Dendritic cell treated with granulocyte-macrophage colony-stimulating factor and Interleukin-4, amounts not matched to agents 40 ng/mL and 50 ng/mL, for 4 days (primary cell): Measurements from ENCODE around the gene LAMA2.

ENCODE experiments used
- H3K27ac Mint-ChIP-seq: one replicate; pipeline ENCODE4 v1.8.0; 2022; ENCODE audit warnings: mild to moderate bottlenecking, mixed read lengths
- H3K27me3 Mint-ChIP-seq: one replicate; pipeline ENCODE4 v1.8.0; 2022; ENCODE audit warnings: mild to moderate bottlenecking, mixed read lengths
- H3K36me3 Mint-ChIP-seq: one replicate; pipeline ENCODE4 v1.8.0; 2022; ENCODE audit warnings: low read depth, mixed read lengths
- H3K4me1 Mint-ChIP-seq: one replicate; pipeline ENCODE4 v1.8.0; 2022; ENCODE audit warnings: low read depth, mixed read lengths
- H3K4me3 Mint-ChIP-seq: one replicate; pipeline ENCODE4 v1.8.0; 2022; ENCODE audit warnings: mild to moderate bottlenecking, moderate library complexity, mixed read lengths
- H3K9me3 Mint-ChIP-seq: one replicate; pipeline ENCODE4 v1.8.0; 2022; ENCODE audit warnings: mixed read lengths
- intact Hi-C: fragments of 100-400 bp; cut with micrococcal nuclease; formaldehyde crosslinking; loops from one replicate; pipeline ENCODE4 v1.15.0; 2022

The LAMA2 gene

DNA sequence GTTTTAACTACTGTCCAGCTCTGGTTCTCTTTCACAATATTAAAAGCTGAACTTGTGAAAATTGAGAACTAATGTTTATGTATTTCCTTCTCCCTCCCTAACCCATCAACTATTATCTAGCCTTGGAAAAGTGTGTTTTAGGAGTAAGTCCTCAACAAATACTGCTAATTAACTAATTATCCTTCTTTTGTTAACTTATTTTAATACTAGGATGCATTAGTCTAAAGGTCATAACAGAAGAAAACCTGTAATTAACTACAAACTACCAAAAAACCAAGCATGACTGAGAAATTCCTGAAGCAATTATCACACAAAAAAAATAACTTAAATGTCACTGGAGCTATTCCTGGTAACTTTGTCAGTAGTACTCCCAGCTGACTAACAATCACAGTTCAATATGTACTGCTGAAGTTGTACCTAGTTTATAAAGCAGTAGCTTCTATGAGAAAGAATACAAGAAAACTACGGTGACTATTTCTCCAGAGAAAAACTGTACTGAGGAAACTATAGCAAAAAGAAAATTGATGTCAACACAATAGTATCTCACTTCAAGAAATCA is 301.9 kb downstream of the LAMA2 start:
- no peaks in the 10 kb centered on the region for H3K9me3 Mint-ChIP-seq
- H3K27ac Mint-ChIP-seq, result no peak overlapping the region
- H3K27me3 Mint-ChIP-seq, result no peaks in the 10 kb centered on the region
- H3K4me1 Mint-ChIP-seq, result no peaks in the 10 kb centered on the region
- intact Hi-C loops, result no loop called here
- no peak overlapping the region for H3K4me3 Mint-ChIP-seq
- H3K36me3 Mint-ChIP-seq, result no peaks in the 10 kb centered on the region

GRCh38 chr6:129186988-129187387 is 304.1 kb downstream of the LAMA2 start:
- Mint-ChIP-seq H3K27ac (no peak overlapping the region), H3K4me3 (no peak overlapping the region), H3K9me3 (no peaks in the 10 kb centered on the region), H3K4me1 (no peaks in the 10 kb centered on the region), H3K36me3 (no peaks in the 10 kb centered on the region), H3K27me3 (no peaks in the 10 kb centered on the region)
- intact Hi-C loops, result no loop called here

DNA sequence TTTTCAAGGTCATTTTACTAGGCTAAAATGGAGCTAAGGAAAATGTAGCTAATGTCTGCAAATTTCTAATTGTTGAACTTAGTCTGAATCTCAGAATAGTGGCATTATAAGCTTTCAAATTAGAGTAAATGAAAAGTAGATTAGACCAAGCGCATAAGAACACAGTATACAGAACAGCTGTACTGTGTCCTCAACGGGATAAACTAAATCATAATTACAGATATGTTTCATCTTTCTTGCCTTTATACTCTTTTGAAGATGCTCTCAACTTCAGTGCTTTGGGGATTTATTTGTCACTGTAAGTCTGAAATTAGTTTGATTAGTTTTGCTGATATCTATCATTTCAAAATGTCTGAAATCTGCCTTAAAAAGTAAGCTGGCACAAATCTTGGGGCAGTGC is 305.4 kb downstream of the LAMA2 start:
- Mint-ChIP-seq H3K4me3 (no peak overlapping the region), H3K4me1 (no peaks in the 10 kb centered on the region), H3K27ac (no peak overlapping the region), H3K9me3 (no peaks in the 10 kb centered on the region), H3K27me3 (no peaks in the 10 kb centered on the region), H3K36me3 (no peaks in the 10 kb centered on the region)
- intact Hi-C loops, result no loop called here

GRCh38 chr6:129188795-129189194 is 305.9 kb downstream of the LAMA2 start:
- Mint-ChIP-seq H3K27me3 (no peaks in the 10 kb centered on the region), H3K4me1 (no peaks in the 10 kb centered on the region), H3K27ac (no peak overlapping the region), H3K9me3 (no peaks in the 10 kb centered on the region), H3K4me3 (no peak overlapping the region), H3K36me3 (no peaks in the 10 kb centered on the region)
- intact Hi-C loops, result no loop called here

GRCh38 chr6:129189266-129189665 is 306.3 kb downstream of the LAMA2 start:
- no peaks in the 10 kb centered on the region for H3K27me3 Mint-ChIP-seq
- intact Hi-C loops, result no loop called here
- H3K27ac Mint-ChIP-seq, result no peak overlapping the region
- no peaks in the 10 kb centered on the region for H3K4me1 Mint-ChIP-seq
- no peaks in the 10 kb centered on the region for H3K9me3 Mint-ChIP-seq
- no peak overlapping the region for H3K4me3 Mint-ChIP-seq
- no peaks in the 10 kb centered on the region for H3K36me3 Mint-ChIP-seq

DNA sequence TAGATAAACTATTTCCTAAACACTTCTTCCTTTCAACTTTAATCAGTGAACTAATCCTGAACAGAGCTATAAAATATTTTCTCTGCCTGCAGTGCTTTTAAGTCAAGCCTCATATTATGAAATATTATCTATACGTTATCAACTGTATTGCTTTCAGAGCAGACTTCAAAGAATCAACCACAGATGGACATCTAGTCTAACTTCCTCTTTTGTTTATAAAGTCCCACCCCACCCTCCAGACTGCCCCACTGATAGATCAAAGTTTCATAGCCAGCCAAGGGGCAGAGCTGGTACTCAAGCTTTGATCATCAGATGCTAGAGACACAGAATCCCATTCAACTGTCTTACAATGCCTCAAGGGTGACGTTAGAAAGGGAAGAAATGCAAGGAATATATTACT is 308.3 kb downstream of the LAMA2 start:
- Mint-ChIP-seq H3K27me3 (no peaks in the 10 kb centered on the region), H3K36me3 (no peaks in the 10 kb centered on the region), H3K27ac (no peak overlapping the region), H3K4me3 (no peak overlapping the region), H3K4me1 (no peaks in the 10 kb centered on the region), H3K9me3 (no peaks in the 10 kb centered on the region)
- intact Hi-C loops, result no loop called here

DNA sequence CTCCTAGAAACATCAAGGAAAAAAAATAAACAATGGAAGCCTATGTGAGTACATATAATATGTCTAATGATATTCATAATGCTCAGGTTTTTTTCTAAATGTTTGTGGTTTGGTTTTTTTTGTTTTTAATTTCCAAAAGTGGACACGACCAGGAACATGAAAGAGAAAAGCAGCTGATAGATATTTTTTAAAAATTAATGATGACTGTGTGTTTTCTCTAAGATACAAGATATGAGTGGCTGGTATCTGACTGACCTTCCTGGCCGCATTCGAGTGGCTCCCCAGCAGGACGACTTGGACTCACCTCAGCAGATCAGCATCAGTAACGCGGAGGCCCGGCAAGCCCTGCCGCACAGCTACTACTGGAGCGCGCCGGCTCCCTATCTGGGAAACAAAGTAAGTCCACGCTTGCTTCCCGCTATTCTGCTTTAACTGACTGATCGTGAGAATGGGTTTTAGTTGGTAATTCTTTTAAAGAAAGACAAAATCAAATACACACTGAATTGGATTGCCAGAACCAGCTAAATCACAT is 309.6 kb downstream of the LAMA2 start:
- Mint-ChIP-seq H3K9me3 (no peaks in the 10 kb centered on the region), H3K4me3 (no peak overlapping the region), H3K27ac (no peak overlapping the region), H3K27me3 (no peaks in the 10 kb centered on the region), H3K4me1 (no peaks in the 10 kb centered on the region), H3K36me3 (no peaks in the 10 kb centered on the region)
- intact Hi-C loops, result no loop called here

DNA sequence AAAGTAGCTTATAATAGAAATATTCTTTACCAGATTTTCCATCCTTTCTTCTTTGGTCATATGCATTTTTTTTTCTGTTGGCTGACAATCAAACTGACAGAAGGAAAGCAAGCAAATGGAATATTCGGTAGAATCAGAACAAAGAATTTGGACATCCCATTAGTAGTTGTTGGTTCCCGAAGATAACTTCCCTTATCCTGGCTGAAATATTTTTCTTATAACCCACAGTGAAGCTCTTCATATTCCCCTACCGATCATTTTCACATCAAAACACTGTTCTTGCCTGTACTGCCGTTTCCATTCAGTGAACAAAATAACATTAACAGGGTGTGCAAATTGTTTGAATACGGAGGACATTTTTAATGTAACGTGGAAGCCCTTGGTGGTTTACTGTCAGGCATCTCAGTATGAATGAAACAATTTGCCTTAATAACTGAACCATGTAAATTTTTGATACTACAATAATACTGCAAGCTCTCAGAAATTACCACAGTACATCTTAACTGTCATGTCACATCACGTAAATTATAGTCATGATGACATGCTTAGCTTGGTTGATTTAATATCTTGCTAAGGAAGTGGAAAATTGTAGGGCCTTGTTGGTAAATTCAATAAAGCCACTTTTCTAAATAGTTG is 311.5 kb downstream of the LAMA2 start:
- Mint-ChIP-seq H3K27ac (no peak overlapping the region), H3K9me3 (no peaks in the 10 kb centered on the region), H3K4me3 (no peak overlapping the region), H3K4me1 (no peaks in the 10 kb centered on the region), H3K36me3 (no peaks in the 10 kb centered on the region), H3K27me3 (no peaks in the 10 kb centered on the region)
- intact Hi-C loops, result no loop called here

- intact Hi-C loops, result no loop called here
- no peak overlapping the region for H3K4me3 Mint-ChIP-seq
- H3K9me3 Mint-ChIP-seq, result no peaks in the 10 kb centered on the region
- no peaks in the 10 kb centered on the region for H3K27me3 Mint-ChIP-seq
- no peaks in the 10 kb centered on the region for H3K4me1 Mint-ChIP-seq
- no peaks in the 10 kb centered on the region for H3K36me3 Mint-ChIP-seq
- H3K27ac Mint-ChIP-seq, result no peak overlapping the region
Observed at GRCh38 chr6:129195161-129195560, 312.2 kb downstream of the LAMA2 start.

GRCh38 chr6:129195643-129196042 is 312.7 kb downstream of the LAMA2 start:
- H3K9me3 Mint-ChIP-seq, result no peaks in the 10 kb centered on the region
- no peak overlapping the region for H3K4me3 Mint-ChIP-seq
- intact Hi-C loops, result no loop called here
- H3K4me1 Mint-ChIP-seq, result no peaks in the 10 kb centered on the region
- H3K27ac Mint-ChIP-seq, result no peak overlapping the region
- no peaks in the 10 kb centered on the region for H3K36me3 Mint-ChIP-seq
- no peaks in the 10 kb centered on the region for H3K27me3 Mint-ChIP-seq

GRCh38 chr6:129197154-129197553 is 314.2 kb downstream of the LAMA2 start:
- Mint-ChIP-seq H3K27ac (no peak overlapping the region), H3K4me1 (no peaks in the 10 kb centered on the region), H3K9me3 (no peaks in the 10 kb centered on the region), H3K4me3 (no peak overlapping the region), H3K36me3 (no peaks in the 10 kb centered on the region), H3K27me3 (no peaks in the 10 kb centered on the region)
- intact Hi-C loops, result no loop called here

- intact Hi-C loops, result no loop called here
- Mint-ChIP-seq H3K9me3 (no peaks in the 10 kb centered on the region), H3K27ac (no peak overlapping the region), H3K27me3 (no peaks in the 10 kb centered on the region), H3K4me1 (no peaks in the 10 kb centered on the region), H3K36me3 (no peaks in the 10 kb centered on the region), H3K4me3 (no peak overlapping the region)
Observed at GRCh38 chr6:129200151-129200550, 317.2 kb downstream of the LAMA2 start.

DNA sequence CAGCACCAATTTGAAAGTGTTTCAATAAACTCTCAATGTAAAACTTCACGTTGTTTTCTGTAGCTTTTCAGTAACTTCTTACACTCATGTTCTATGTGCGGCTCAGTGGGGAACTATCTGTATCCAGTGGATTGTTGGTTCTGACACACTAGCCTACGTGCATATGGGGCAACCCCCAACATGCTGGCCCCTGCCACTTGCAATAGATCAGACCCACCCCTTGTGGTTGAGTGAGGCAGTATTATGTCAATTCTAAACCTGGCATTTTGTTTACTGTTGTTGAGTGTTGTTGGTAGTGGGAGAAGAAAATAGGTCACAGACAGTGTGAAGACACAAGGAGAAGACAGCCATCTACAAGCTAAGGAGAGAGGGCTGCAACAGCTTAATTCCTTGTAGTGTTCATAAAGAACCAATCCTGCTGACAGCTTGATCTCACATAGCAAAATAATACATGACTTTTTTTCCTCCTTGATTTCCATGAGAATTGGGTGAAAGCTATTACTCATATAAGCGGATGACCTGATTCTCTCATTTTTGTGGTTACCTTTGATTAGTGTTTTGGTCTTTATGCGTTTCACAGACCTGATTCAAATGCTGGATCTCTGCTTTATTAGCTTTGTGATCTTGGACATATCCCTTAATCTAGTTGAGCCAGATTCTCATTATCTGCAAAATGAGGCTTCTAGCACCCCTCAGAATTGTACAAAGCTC is 320.4 kb downstream of the LAMA2 start:
- Mint-ChIP-seq H3K36me3 (no peaks in the 10 kb centered on the region), H3K4me3 (no peak overlapping the region), H3K9me3 (no peaks in the 10 kb centered on the region), H3K27me3 (no peaks in the 10 kb centered on the region), H3K4me1 (no peaks in the 10 kb centered on the region), H3K27ac (no peak overlapping the region)
- intact Hi-C loops, result no loop called here

- H3K4me3 Mint-ChIP-seq, result no peak overlapping the region
- H3K27me3 Mint-ChIP-seq, result no peaks in the 10 kb centered on the region
- H3K36me3 Mint-ChIP-seq, result no peaks in the 10 kb centered on the region
- no peaks in the 10 kb centered on the region for H3K9me3 Mint-ChIP-seq
- no peaks in the 10 kb centered on the region for H3K4me1 Mint-ChIP-seq
- no peak overlapping the region for H3K27ac Mint-ChIP-seq
- intact Hi-C loops, result no loop called here
Observed at GRCh38 chr6:129206821-129207220, 323.9 kb downstream of the LAMA2 start.
